ENCODE data around the gene PHACTR3. TPM values are rescaled to one million over a fixed set of nuclear protein-coding genes. Genes with fewer than 3 reads are reported as not detected.

PHACTR3 gene
- total RNA-seq, 1 experiment from 2014 or later: 30.6 TPM

DNA sequence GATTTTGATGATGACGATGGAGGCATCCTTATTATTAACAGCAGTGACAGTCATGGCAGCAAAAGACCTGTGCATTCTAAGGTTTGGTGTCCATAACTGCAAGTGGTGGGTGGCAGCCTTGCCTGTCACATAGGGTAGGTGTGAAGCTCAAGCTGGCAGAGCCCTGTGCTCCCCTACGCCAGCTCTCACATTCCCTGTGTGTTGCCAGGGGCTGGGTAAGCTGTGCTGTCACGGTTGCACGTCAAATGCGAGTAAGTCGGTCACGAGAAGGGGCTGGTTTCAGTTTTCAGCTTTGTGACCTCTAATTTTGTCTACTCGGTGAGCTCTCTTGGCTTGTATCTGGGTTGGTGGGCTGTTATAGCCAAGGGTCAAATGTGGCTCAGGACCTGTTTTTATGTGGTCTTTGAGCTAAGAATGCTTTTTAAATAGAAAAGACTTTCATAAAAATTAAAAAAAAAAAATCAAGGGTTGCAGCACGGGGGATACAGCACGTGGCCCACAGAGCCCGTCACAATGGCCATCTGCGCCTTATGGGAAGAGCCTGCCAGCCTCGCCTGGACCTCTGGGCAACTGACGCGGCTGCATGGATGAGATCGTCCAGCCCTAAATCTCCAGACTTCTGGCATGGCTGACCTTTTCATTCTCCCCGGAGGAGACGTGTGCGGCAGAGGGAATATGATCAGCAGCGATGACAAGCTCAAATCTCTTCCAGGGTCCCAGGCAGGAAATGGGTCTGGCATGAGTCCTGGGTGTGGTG lies 148.5 kb downstream of the PHACTR3 start:
- CTCF ChIA-PET: interaction anchor here (0.7 kb wide), 1 partner anchor 93 kb away, joined by 3 read pairs; no protein-coding TSS in a partner anchor
- Histone ChIP-seq H3K9me3 (ENCODE audit: low read length) (no peaks in the 10 kb centered on the region), H3K27ac (ENCODE audit: low read length) (no peak overlapping the region), H3K4me3 (ENCODE audit: low read length) (no peak overlapping the region), H3K4me2 (ENCODE audit: low read length) (no peak overlapping the region), H3F3A (ENCODE audit: low read length, unreplicated experiment) (no peaks in the 10 kb centered on the region), H3K27me3 (ENCODE audit: low read length) (peaks cover 94% of the 10 kb centered on the region), H3K9me2 (replicated peaks; ENCODE audit: low read length) (no peaks in the 10 kb centered on the region), H3K36me3 (ENCODE audit: low read depth, low read length) (no peaks in the 10 kb centered on the region), H3K79me2 (ENCODE audit: low read length) (no peaks in the 10 kb centered on the region), H3K4me1 (ENCODE audit: insufficient read depth, low read length) (no peaks in the 10 kb centered on the region), H2AFZ (ENCODE audit: low read length) (no peak overlapping the region), H4K20me1 (ENCODE audit: low read length) (no peaks in the 10 kb centered on the region), H3K9ac (ENCODE audit: low read length) (no peak overlapping the region)
- POLR2A ChIA-PET (ENCODE audit: unreplicated experiment): interaction anchor here (0.6 kb wide), 1 partner anchor 163 kb away, joined by 3 read pairs; no protein-coding TSS in a partner anchor
- no TSS peak for BruUV-seq (replicated peaks)
- DNase-seq: no peak
- ATAC-seq: no peak
- intact Hi-C loops (cut with micrococcal nuclease): no loop called here
- TF ChIP-seq EZH2phosphoT487 (IDR thresholded peaks at IDR 0.05; ENCODE audit: borderline replicate concordance, low read length): no peak
- no peak for TF ChIP-seq EZH2 (IDR thresholded peaks at IDR 0.05; ENCODE audit: low read length, unreplicated experiment)
- no peak for TF ChIP-seq CTCF (conservative IDR thresholded peaks at IDR 0.05; ENCODE audit: low read depth, low read length)

- Histone ChIP-seq H3K9me3 (ENCODE audit: low read length) (no peaks in the 10 kb centered on the region), H4K20me1 (ENCODE audit: low read length) (no peaks in the 10 kb centered on the region), H3K4me2 (ENCODE audit: low read length) (no peak overlapping the region), H3K4me3 (ENCODE audit: low read length) (no peak overlapping the region), H3K27ac (ENCODE audit: low read length) (no peak overlapping the region), H3F3A (ENCODE audit: low read length, unreplicated experiment) (no peaks in the 10 kb centered on the region), H3K79me2 (ENCODE audit: low read length) (no peaks in the 10 kb centered on the region), H3K9ac (ENCODE audit: low read length) (no peak overlapping the region), H3K36me3 (ENCODE audit: low read depth, low read length) (no peaks in the 10 kb centered on the region), H3K27me3 (ENCODE audit: low read length) (peaks cover 93% of the 10 kb centered on the region), H2AFZ (ENCODE audit: low read length) (no peak overlapping the region), H3K9me2 (replicated peaks; ENCODE audit: low read length) (no peaks in the 10 kb centered on the region), H3K4me1 (ENCODE audit: insufficient read depth, low read length) (no peaks in the 10 kb centered on the region)
- intact Hi-C loops (cut with micrococcal nuclease): no loop called here
- BruUV-seq (replicated peaks): no TSS peak
- ChIA-PET POLR2A (ENCODE audit: unreplicated experiment) (no interaction called here), CTCF (interaction anchor here (0.6 kb wide), 1 partner anchor 13 kb away, joined by 3 read pairs; no protein-coding TSS in a partner anchor)
- ATAC-seq (no peak), DNase-seq (no peak)
- TF ChIP-seq EZH2phosphoT487 (IDR thresholded peaks at IDR 0.05; ENCODE audit: borderline replicate concordance, low read length) (no peak), CTCF (conservative IDR thresholded peaks at IDR 0.05; ENCODE audit: low read depth, low read length) (no peak), EZH2 (IDR thresholded peaks at IDR 0.05; ENCODE audit: low read length, unreplicated experiment) (no peak)
Measured at GRCh38 chr20:59753836-59754235, 149.5 kb downstream of the PHACTR3 start.

GRCh38 chr20:59754551-59754950 lies 150.2 kb downstream of the PHACTR3 start:
- Histone ChIP-seq H3K9ac (ENCODE audit: low read length) (no peak overlapping the region), H3K79me2 (ENCODE audit: low read length) (no peaks in the 10 kb centered on the region), H4K20me1 (ENCODE audit: low read length) (no peaks in the 10 kb centered on the region), H3K27me3 (ENCODE audit: low read length) (peaks cover 93% of the 10 kb centered on the region), H3K4me2 (ENCODE audit: low read length) (no peak overlapping the region), H3F3A (ENCODE audit: low read length, unreplicated experiment) (no peaks in the 10 kb centered on the region), H3K4me3 (ENCODE audit: low read length) (no peak overlapping the region), H3K4me1 (ENCODE audit: insufficient read depth, low read length) (no peaks in the 10 kb centered on the region), H2AFZ (ENCODE audit: low read length) (no peak overlapping the region), H3K9me3 (ENCODE audit: low read length) (no peaks in the 10 kb centered on the region), H3K9me2 (replicated peaks; ENCODE audit: low read length) (no peaks in the 10 kb centered on the region), H3K36me3 (ENCODE audit: low read depth, low read length) (no peaks in the 10 kb centered on the region), H3K27ac (ENCODE audit: low read length) (no peak overlapping the region)
- BruUV-seq (replicated peaks): no TSS peak
- ChIA-PET CTCF (interaction anchor here (0.6 kb wide), 1 partner anchor 13 kb away, joined by 3 read pairs; no protein-coding TSS in a partner anchor), POLR2A (ENCODE audit: unreplicated experiment) (no interaction called here)
- intact Hi-C loops (cut with micrococcal nuclease): no loop called here
- TF ChIP-seq EZH2phosphoT487 (IDR thresholded peaks at IDR 0.05; ENCODE audit: borderline replicate concordance, low read length): no peak
- ATAC-seq (no peak), DNase-seq (no peak)
